ENCODE data around the gene FAAH2.

GRCh38 chrX:57289089-57289488 is 2.6 kb downstream of the FAAH2 start:
- TF ChIP-seq, protein P1, sequence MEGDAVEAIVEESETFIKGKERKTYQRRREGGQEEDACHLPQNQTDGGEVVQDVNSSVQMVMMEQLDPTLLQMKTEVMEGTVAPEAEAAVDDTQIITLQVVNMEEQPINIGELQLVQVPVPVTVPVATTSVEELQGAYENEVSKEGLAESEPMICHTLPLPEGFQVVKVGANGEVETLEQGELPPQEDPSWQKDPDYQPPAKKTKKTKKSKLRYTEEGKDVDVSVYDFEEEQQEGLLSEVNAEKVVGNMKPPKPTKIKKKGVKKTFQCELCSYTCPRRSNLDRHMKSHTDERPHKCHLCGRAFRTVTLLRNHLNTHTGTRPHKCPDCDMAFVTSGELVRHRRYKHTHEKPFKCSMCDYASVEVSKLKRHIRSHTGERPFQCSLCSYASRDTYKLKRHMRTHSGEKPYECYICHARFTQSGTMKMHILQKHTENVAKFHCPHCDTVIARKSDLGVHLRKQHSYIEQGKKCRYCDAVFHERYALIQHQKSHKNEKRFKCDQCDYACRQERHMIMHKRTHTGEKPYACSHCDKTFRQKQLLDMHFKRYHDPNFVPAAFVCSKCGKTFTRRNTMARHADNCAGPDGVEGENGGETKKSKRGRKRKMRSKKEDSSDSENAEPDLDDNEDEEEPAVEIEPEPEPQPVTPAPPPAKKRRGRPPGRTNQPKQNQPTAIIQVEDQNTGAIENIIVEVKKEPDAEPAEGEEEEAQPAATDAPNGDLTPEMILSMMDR (IDR thresholded peaks at IDR 0.05), result no peak
- TF ChIP-seq POLR2A (IDR thresholded peaks at IDR 0.05), result no peak

Data from testis (tissue), 2 donors.